ENCODE measurements around the gene DCLK1.

Gene DCLK1

DNA sequence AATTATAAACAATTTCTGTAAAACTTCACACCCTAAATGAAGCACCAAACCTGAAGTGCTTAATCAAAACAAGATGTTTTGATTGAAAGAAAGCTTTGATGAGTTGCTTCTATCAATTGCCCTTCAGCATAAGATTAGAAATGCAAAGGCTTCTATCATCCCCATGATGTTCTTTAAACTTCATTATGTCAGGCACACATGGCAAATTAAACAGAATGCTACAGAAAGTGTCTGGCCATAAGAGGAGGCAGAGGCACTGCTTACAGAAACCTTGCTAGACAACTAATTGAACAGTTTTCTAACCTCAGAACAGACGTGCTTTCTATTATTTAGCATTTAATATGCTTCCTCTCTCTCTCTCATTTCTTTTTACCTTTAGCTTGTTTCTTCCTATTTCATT is 228.1 kb downstream of the DCLK1 start:
- TF ChIP-seq, protein P1, sequence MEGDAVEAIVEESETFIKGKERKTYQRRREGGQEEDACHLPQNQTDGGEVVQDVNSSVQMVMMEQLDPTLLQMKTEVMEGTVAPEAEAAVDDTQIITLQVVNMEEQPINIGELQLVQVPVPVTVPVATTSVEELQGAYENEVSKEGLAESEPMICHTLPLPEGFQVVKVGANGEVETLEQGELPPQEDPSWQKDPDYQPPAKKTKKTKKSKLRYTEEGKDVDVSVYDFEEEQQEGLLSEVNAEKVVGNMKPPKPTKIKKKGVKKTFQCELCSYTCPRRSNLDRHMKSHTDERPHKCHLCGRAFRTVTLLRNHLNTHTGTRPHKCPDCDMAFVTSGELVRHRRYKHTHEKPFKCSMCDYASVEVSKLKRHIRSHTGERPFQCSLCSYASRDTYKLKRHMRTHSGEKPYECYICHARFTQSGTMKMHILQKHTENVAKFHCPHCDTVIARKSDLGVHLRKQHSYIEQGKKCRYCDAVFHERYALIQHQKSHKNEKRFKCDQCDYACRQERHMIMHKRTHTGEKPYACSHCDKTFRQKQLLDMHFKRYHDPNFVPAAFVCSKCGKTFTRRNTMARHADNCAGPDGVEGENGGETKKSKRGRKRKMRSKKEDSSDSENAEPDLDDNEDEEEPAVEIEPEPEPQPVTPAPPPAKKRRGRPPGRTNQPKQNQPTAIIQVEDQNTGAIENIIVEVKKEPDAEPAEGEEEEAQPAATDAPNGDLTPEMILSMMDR (conservative IDR thresholded peaks at IDR 0.05; ENCODE audit: low read length), result no peak
- DNase-seq (ENCODE audit: low read depth), result no peak
- no peak overlapping the region for H3K4me3 ChIP-seq (ENCODE audit: low read length)

DNA sequence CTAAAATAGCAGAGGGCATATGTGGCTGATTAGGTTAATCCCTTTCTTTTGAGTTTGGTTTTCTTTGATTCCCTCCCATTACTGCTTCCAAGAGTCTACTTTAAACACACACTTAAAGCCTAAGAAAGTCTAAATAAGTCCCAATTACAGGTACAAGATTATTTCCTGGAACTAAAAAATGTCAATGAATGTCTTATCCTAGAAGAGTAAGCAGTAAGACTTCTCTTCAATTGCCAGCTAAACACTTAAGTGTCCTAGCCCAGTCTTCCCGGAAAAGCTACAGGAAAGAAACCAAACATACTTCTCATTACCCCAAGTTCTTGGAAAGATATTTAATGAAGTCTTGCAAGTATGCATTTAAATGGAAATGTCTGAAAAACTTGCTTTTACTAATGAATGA is 233.1 kb downstream of the DCLK1 start:
- no peak for DNase-seq (ENCODE audit: low read depth)
- TF ChIP-seq, protein P1 (conservative IDR thresholded peaks at IDR 0.05; ENCODE audit: low read length), result no peak
- no peak overlapping the region for H3K4me3 ChIP-seq (ENCODE audit: low read length)

DNA sequence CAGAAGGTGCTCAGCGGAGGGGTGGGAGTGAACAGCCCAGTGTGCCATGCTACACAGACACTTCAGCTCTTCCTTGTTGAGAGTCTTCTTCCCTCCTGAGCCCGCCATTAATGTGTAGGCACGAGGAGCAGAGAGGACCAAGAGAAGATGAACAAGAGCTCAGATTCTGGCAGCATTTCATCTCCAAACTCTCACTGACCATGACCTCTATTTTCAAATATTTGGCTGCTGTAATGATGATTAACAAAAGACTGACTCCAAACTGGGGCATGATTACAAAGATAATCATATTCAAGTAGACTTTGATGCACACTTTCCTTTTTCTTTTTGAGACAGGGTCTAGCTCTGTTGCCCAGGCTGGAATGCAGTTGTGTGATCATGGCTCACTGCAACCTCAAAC is 236.5 kb downstream of the DCLK1 start:
- no peak for DNase-seq (ENCODE audit: low read depth)
- TF ChIP-seq, protein P1 (conservative IDR thresholded peaks at IDR 0.05; ENCODE audit: low read length), result no peak
- H3K4me3 ChIP-seq (ENCODE audit: low read length), result no peak overlapping the region

DNA sequence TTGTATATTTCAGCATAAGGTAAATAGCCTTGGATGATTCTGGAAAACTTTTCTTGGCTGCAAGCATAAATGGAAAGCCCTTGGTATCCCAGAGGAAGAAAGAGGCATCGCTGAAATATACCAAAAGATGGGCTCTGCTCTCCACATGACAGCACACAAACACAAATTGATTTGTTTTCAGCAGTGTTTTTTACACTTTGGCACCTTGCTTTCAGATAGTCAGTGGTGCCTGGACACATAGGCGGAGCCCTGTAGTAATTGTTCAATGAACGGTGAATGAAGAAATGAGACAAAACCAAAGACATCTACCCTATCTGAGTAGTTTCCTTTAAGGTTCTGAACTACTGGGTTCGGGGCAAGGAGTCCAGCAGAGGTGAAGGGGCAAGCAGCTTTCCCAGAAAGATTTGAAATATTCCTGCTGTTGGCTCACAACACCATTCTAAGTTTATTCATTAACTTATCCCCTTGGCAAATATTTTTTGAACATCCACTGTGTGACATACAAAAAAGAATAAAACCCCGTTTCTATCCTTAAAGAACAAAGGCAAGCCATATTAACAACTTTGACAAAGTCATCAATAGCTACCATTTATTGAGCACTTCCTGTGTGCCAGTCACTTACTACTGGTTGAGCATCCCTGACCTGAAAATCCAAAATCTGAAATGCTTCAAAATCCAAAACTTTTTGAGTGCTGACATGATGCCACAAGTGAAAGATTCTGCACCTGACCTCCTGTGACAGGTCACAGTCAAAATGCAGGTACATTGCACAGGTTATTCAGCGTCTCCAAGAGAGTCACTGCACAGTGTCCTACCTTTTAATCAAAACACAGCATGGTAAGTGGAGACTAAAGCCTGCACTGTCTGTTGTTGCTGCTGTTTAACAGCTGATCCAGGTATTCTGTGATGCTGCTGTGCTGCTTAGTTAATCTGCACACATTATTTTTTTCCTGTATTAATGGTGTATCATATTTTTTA is 238.1 kb downstream of the DCLK1 start:
- no peak for DNase-seq (ENCODE audit: low read depth)
- TF ChIP-seq, protein P1 (conservative IDR thresholded peaks at IDR 0.05; ENCODE audit: low read length), result no peak
- no peak overlapping the region for H3K4me3 ChIP-seq (ENCODE audit: low read length)

DNA sequence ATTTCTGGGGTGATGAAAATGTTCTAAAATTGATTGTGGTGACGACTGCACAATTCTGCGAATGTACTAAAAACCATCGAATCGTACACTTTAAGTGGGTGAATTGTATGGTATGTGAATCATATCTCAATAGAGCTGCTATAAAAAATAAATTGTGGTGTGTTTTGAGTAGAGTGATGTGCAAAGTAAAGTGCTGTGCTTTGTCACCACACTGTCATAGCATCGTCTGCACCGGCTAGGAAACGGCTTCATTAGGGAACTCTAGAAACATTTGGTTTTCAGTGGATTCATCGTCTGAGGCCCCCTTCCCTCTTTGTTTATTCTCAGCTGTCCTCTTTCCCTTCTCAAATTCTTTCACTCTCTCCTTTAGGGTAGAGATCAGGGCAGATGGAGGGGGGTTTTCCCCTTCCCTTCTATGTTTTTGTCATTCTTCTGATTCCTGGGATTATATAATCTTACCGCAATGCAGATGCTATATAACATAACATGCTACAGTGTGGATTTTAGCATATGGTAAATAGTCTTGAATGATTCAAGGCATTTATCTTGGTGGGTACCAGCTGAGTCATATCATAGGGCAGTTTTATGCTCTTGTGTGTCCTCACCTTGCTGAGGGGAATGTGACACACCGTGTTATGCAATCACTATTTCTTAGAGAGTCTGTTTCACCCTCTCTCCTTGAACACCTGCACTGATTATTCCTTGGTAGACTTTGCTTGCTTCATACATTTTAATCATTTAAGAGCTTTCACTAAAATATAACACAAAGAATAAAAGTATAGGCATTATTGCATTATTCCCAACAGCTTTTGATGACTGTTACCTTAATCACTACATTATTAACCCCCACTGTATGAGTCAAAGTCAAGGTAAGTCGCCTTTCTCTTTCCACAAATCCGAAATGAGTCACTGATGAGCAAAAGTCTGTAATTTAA is 239.4 kb downstream of the DCLK1 start:
- no peak overlapping the region for H3K4me3 ChIP-seq (ENCODE audit: low read length)
- DNase-seq (ENCODE audit: low read depth), result peak; percentile 21
- TF ChIP-seq, protein P1 (conservative IDR thresholded peaks at IDR 0.05; ENCODE audit: low read length), result no peak

DNA sequence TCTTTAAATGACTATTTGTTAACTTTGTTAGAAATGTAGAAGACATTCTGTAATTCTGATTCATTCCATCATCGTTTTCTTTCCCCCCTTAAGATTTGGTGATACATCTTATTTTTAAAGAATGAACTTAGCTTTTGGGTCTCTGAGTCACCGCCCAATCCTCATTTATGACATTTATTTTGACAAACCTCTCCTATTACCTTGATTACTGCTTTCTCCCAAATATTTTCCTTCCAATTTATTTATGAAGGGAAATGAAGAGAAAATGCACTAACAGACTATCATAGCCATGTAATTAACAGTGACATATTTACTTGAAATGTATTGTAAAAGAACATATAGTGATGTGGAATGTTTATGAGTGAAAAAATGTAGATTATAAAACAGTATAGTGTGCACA is 241.6 kb downstream of the DCLK1 start:
- TF ChIP-seq, protein P1 (conservative IDR thresholded peaks at IDR 0.05; ENCODE audit: low read length), result no peak
- DNase-seq (ENCODE audit: low read depth), result no peak

More for the DNA sequence above, 241.6 kb downstream of the DCLK1 start:
- no peak overlapping the region for H3K4me3 ChIP-seq (ENCODE audit: low read length)

Measured in AG10803 (cell line).